ENCODE data around the gene ASB11.
"Not testable (repeated sequence)": the region's sequence is repeated elsewhere in the genome, so short reads cannot be mapped to it uniquely, and the experiment has no call there.

Gene ASB11

GRCh38 chrX:15273275-15273674, 42.2 kb downstream of the ASB11 start:
- H3K9me3 Mint-ChIP-seq; H3K27ac Mint-ChIP-seq; DNase-seq (ENCODE audit: low spot score in 2 of 2); H3K4me3 Mint-ChIP-seq; H3K36me3 Mint-ChIP-seq; H3K4me1 Mint-ChIP-seq; ATAC-seq: not testable (repeated sequence)

GRCh38 chrX:15271757-15272156, 43.7 kb downstream of the ASB11 start:
- Mint-ChIP-seq H3K4me1 (peaks cover 5% of the 10 kb centered on the region), H3K36me3 (no peaks in the 10 kb centered on the region), H3K9me3 (no peaks in the 10 kb centered on the region), H3K4me3 (no peak overlapping the region), H3K27ac (no peak overlapping the region)
- DNase-seq (ENCODE audit: low spot score in 2 of 2): no peak
- no peak for ATAC-seq

- Mint-ChIP-seq H3K4me3 (peak within 1 kb of the TSS; percentile 45), H3K4me1 (peaks cover 5% of the 10 kb centered on the region), H3K36me3 (no peaks in the 10 kb centered on the region), H3K9me3 (no peaks in the 10 kb centered on the region), H3K27ac (no peak within 1 kb of the TSS)
- ATAC-seq: peak; percentile 65
- peak in 1 of 2 donors; percentile 43 for DNase-seq (ENCODE audit: low spot score in 2 of 2)
These were observed 45.6 kb downstream of the ASB11 start, which contains the start of gene ASB9 for GRCh38 chrX:15269618-15270521. TSS of gene ASB9 (minus strand) at chrX:15270083. CDS start at chrX:15269874, 209 bp downstream.

GRCh38 chrX:15269120-15269519, 46.3 kb downstream of the ASB11 start:
- Mint-ChIP-seq H3K9me3 (no peaks in the 10 kb centered on the region), H3K4me1 (peaks cover 5% of the 10 kb centered on the region), H3K4me3 (no peak overlapping the region), H3K36me3 (no peaks in the 10 kb centered on the region), H3K27ac (no peak overlapping the region)
- ATAC-seq: no peak
- DNase-seq (ENCODE audit: low spot score in 2 of 2): no peak

GRCh38 chrX:15254852-15255251, 60.6 kb downstream of the ASB11 start:
- Mint-ChIP-seq H3K36me3 (no peaks in the 10 kb centered on the region), H3K4me1 (no peaks in the 10 kb centered on the region), H3K27ac (no peak overlapping the region), H3K4me3 (no peak overlapping the region), H3K9me3 (no peaks in the 10 kb centered on the region)
- peak; percentile 61 for ATAC-seq
- no peak for DNase-seq (ENCODE audit: low spot score in 2 of 2)

GRCh38 chrX:15245896-15246295, 69.5 kb downstream of the ASB11 start:
- Mint-ChIP-seq H3K4me1 (no peaks in the 10 kb centered on the region), H3K27ac (no peak overlapping the region), H3K36me3 (peaks cover 8% of the 10 kb centered on the region), H3K4me3 (no peak overlapping the region), H3K9me3 (no peaks in the 10 kb centered on the region)
- no peak for DNase-seq (ENCODE audit: low spot score in 2 of 2)
- no peak for ATAC-seq

GRCh38 chrX:15244421-15244820, 71.0 kb downstream of the ASB11 start:
- H3K9me3 Mint-ChIP-seq: no peaks in the 10 kb centered on the region
- H3K4me3 Mint-ChIP-seq: no peak overlapping the region
- H3K27ac Mint-ChIP-seq: no peak overlapping the region
- DNase-seq (ENCODE audit: low spot score in 2 of 2): no peak
- no peak for ATAC-seq
- H3K4me1 Mint-ChIP-seq: no peaks in the 10 kb centered on the region
- peaks cover 8% of the 10 kb centered on the region for H3K36me3 Mint-ChIP-seq

- Mint-ChIP-seq H3K4me1 (no peaks in the 10 kb centered on the region), H3K36me3 (peaks cover 8% of the 10 kb centered on the region), H3K4me3 (no peak overlapping the region), H3K27ac (no peak overlapping the region), H3K9me3 (no peaks in the 10 kb centered on the region)
- ATAC-seq (no peak), DNase-seq (ENCODE audit: low spot score in 2 of 2) (peak in 1 of 2 donors; percentile 49)
These were observed 72.4 kb downstream of the ASB11 start for GRCh38 chrX:15242899-15243555.

GRCh38 chrX:15241301-15241700, 74.1 kb downstream of the ASB11 start:
- no peaks in the 10 kb centered on the region for H3K9me3 Mint-ChIP-seq

GRCh38 chrX:15240414-15240813, 75.0 kb downstream of the ASB11 start:
- Mint-ChIP-seq H3K4me1 (no peaks in the 10 kb centered on the region), H3K4me3 (no peak overlapping the region), H3K36me3 (no peaks in the 10 kb centered on the region), H3K9me3 (no peaks in the 10 kb centered on the region), H3K27ac (no peak overlapping the region)
- DNase-seq (ENCODE audit: low spot score in 2 of 2) (no peak), ATAC-seq (no peak)

More at GRCh38 chrX:15241301-15241700, 74.1 kb downstream of the ASB11 start:
- no peak for ATAC-seq
- H3K27ac Mint-ChIP-seq: no peak overlapping the region
- H3K4me3 Mint-ChIP-seq: no peak overlapping the region
- H3K36me3 Mint-ChIP-seq: peaks cover under 1% of the 10 kb centered on the region
- no peak for DNase-seq (ENCODE audit: low spot score in 2 of 2)
- no peaks in the 10 kb centered on the region for H3K4me1 Mint-ChIP-seq

- Mint-ChIP-seq H3K4me1 (peaks cover 5% of the 10 kb centered on the region), H3K27ac (no peak overlapping the region), H3K36me3 (no peaks in the 10 kb centered on the region), H3K4me3 (no peak overlapping the region), H3K9me3 (no peaks in the 10 kb centered on the region)
- DNase-seq (ENCODE audit: low spot score in 2 of 2) (no peak), ATAC-seq (no peak)
These were observed 79.3 kb downstream of the ASB11 start for GRCh38 chrX:15236146-15236545.

GRCh38 chrX:15235001-15235400, 80.4 kb downstream of the ASB11 start:
- Mint-ChIP-seq H3K9me3 (no peaks in the 10 kb centered on the region), H3K4me3 (no peak overlapping the region), H3K36me3 (no peaks in the 10 kb centered on the region), H3K27ac (no peak overlapping the region), H3K4me1 (peaks cover 5% of the 10 kb centered on the region)
- ATAC-seq (no peak), DNase-seq (ENCODE audit: low spot score in 2 of 2) (no peak)

- Mint-ChIP-seq H3K9me3 (no peaks in the 10 kb centered on the region), H3K36me3 (no peaks in the 10 kb centered on the region), H3K4me1 (peaks cover 5% of the 10 kb centered on the region), H3K4me3 (no peak overlapping the region), H3K27ac (peak overlapping the region; percentile 67)
- ATAC-seq: peak; percentile 80
- no peak for DNase-seq (ENCODE audit: low spot score in 2 of 2)
These were observed 81.9 kb downstream of the ASB11 start for GRCh38 chrX:15233416-15234015.

All from stimulated activated effector memory CD8-positive, alpha-beta T cell treated with anti-CD3 and anti-CD28 coated beads, Interleukin-12 subunit alpha, Interleukin-12 subunit beta, amount 100 ng/mL, for 72 hours (primary cell).